ENCODE data around the gene ZCCHC24. TPM values are rescaled to one million over a fixed set of nuclear protein-coding genes. Genes with fewer than 3 reads are reported as not detected.
"Not testable (repeated sequence)": the region's sequence is repeated elsewhere in the genome, so short reads cannot be mapped to it uniquely, and the experiment has no call there.

ZCCHC24 gene
- total RNA-seq, 1 donor from 2014 or later = 57.0 TPM

DNA sequence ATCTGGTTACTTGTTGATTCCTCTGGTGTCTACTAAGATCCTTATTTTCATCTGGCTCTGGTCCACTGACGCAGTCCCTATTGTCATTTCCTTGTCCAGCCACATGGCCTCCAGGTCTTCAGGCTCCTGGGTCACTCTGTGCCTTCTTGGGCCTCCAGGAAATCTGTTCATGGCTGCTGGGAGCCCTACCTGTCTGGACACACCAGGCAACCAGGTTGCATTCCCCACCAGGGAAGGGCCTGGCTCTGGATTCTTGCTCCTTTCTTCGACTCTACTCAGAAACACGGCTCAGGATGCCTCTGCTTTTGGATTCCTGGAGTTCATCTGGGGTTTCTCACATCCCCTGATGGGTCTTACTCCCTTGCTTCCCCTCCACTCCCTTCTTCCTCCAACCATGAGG is 106.2 kb downstream of the ZCCHC24 start:
- H3K4me3 ChIP-seq = no peak overlapping the region
- H3K27ac ChIP-seq = no peak overlapping the region
- TF ChIP-seq, protein P1, sequence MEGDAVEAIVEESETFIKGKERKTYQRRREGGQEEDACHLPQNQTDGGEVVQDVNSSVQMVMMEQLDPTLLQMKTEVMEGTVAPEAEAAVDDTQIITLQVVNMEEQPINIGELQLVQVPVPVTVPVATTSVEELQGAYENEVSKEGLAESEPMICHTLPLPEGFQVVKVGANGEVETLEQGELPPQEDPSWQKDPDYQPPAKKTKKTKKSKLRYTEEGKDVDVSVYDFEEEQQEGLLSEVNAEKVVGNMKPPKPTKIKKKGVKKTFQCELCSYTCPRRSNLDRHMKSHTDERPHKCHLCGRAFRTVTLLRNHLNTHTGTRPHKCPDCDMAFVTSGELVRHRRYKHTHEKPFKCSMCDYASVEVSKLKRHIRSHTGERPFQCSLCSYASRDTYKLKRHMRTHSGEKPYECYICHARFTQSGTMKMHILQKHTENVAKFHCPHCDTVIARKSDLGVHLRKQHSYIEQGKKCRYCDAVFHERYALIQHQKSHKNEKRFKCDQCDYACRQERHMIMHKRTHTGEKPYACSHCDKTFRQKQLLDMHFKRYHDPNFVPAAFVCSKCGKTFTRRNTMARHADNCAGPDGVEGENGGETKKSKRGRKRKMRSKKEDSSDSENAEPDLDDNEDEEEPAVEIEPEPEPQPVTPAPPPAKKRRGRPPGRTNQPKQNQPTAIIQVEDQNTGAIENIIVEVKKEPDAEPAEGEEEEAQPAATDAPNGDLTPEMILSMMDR (IDR thresholded peaks at IDR 0.05) = no peak
- no peak for TF ChIP-seq POLR2A (IDR thresholded peaks at IDR 0.05)
- no peak for TF ChIP-seq POLR2AphosphoS5 (IDR thresholded peaks at IDR 0.05; ENCODE audit: insufficient read depth in 1 of 2, low read depth in 1 of 2)
- H3K36me3 ChIP-seq = no peaks in the 10 kb centered on the region
- intact Hi-C loops (cut with DNase I) = no loop called here
- no peaks in the 10 kb centered on the region for H3K27me3 ChIP-seq
- H3K4me1 ChIP-seq = peaks cover 8% of the 10 kb centered on the region
- no peaks in the 10 kb centered on the region for H3K9me3 ChIP-seq
- no peak for DNase-seq (ENCODE audit: extremely low spot score in 2 of 2)

DNA sequence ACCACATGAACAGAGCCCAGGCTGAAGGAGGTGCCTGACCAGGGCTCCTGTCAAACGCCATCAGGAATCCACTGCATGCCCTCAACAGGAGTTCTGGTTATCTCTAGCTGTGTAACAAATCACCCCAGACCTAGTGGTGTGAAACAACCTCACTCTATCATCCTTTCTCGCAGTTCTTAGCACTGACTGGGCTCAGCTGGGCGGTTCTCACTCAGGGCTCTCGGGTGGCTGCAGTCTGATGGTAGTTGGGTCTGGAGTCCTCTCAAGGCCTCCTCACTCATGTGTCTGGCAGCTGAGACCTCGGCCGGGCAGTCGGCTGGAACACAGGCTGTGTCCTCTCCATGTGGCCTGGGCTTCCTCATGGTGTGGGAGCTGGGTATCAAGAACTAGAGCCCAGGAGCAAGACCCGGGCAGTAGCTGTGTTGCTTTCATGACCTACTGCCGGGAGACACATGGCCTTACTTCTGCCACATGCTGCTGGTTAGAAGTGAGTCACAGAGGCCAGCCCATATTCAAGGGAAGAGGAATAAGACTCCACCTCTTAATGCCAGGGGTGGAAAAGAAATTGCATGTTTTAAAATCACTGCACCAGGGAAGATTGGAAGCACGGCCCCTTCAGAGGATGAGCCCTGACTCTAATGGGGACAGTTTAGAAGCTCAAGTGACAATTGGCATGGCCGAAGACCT is 107.5 kb downstream of the ZCCHC24 start:
- H3K4me3 ChIP-seq; intact Hi-C loops (cut with DNase I); H3K27ac ChIP-seq; H3K36me3 ChIP-seq; DNase-seq (ENCODE audit: extremely low spot score in 2 of 2); H3K9me3 ChIP-seq; H3K27me3 ChIP-seq; H3K4me1 ChIP-seq: not testable (repeated sequence)

DNA sequence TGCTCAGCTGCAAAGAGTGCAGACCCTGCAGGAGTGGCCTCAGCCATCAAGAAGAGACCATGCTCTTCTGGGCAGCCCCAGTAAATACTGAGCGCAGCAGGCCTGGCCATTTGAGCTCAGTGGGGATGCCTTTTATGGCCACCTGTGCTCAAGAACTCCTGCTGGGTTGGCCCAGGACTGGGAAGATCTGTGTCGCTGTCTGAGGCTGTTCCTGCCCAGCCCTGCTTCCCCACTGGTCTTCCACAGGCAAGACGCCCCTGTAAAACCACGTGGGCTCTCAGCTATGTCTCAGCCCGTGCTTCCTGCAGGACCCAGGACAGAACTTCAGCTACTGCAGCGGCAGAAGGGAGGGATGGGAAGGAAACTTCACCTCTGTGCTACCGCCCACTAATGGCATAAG is 108.7 kb downstream of the ZCCHC24 start:
- H3K27ac ChIP-seq = no peak overlapping the region
- TF ChIP-seq, protein P1 (IDR thresholded peaks at IDR 0.05) = no peak
- TF ChIP-seq POLR2A (IDR thresholded peaks at IDR 0.05) (no peak), POLR2AphosphoS5 (IDR thresholded peaks at IDR 0.05; ENCODE audit: insufficient read depth in 1 of 2, low read depth in 1 of 2) (no peak)
- H3K4me1 ChIP-seq = no peaks in the 10 kb centered on the region
- no peak for DNase-seq (ENCODE audit: extremely low spot score in 2 of 2)
- intact Hi-C loops (cut with DNase I) = no loop called here
- H3K4me3 ChIP-seq = no peak overlapping the region
- no peaks in the 10 kb centered on the region for H3K27me3 ChIP-seq
- H3K36me3 ChIP-seq = no peaks in the 10 kb centered on the region
- H3K9me3 ChIP-seq = no peaks in the 10 kb centered on the region

DNA sequence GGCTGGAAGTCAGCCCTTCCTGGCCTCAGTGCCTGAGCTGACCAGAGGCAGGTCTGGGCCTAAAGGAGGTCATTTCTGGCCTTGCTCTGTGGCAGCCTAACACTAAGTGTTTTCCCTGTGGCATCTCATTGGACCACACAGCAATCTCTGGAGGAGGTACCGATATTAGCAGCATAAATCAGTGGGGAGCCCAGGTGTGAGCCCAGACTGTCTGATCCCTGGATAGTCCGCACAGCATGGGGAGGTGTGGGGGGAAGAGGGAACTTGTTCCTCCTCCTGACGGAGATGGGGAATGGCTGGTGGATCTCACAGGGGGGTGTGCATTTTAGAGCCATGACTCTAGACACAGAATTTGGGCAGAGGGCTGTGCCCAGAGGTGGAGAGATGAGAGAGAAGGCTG is 109.1 kb downstream of the ZCCHC24 start:
- H3K4me1 ChIP-seq = no peaks in the 10 kb centered on the region
- H3K27me3 ChIP-seq = no peaks in the 10 kb centered on the region
- no peak overlapping the region for H3K27ac ChIP-seq
- intact Hi-C loops (cut with DNase I) = no loop called here
- no peaks in the 10 kb centered on the region for H3K36me3 ChIP-seq
- TF ChIP-seq POLR2AphosphoS5 (IDR thresholded peaks at IDR 0.05; ENCODE audit: insufficient read depth in 1 of 2, low read depth in 1 of 2) (no peak), POLR2A (IDR thresholded peaks at IDR 0.05) (no peak)
- TF ChIP-seq, protein P1 (IDR thresholded peaks at IDR 0.05) = no peak
- H3K9me3 ChIP-seq = no peaks in the 10 kb centered on the region
- DNase-seq (ENCODE audit: extremely low spot score in 2 of 2) = no peak
- H3K4me3 ChIP-seq = no peak overlapping the region

DNA sequence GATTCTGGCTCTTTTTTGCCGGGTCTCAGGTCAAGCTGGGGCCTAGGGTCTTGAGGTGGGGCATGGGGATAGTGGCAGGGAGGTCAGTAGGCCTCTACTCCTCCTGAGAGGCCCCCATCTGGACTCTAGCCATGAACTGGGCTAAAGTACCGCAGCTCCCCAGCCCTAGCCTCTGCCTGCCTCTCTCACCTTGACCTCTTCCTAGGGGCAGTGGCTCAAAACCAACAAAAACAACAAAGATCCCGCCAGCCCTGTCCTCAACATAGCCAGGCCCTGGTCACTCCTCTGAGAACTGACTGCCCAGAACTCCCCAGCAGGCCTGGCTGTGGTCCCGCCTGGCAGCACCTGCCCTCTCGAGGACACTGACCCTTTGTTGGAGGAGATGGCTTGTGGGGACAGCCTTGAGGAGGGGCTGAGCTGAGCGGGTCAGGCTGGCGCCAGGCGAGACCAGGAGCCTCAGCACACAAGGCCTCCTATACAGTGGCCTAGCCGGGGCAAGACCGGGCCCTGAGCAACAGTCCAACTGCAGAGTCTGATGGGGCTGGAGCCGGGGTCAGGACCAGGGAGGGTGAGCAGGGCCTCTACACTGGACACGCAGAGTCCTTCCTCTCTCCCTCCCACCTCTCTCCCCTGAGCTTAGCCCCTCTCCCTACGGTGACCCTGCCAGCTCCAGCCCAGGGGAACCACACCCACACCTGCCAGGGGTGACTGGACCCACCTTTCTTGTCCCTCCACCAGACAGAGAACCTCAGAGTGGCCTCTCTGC is 109.8 kb downstream of the ZCCHC24 start:
- Histone ChIP-seq H3K27ac (no peak overlapping the region), H3K9me3 (no peaks in the 10 kb centered on the region), H3K4me1 (no peaks in the 10 kb centered on the region), H3K4me3 (no peak overlapping the region), H3K36me3 (no peaks in the 10 kb centered on the region), H3K27me3 (no peaks in the 10 kb centered on the region)
- TF ChIP-seq POLR2AphosphoS5 (IDR thresholded peaks at IDR 0.05; ENCODE audit: insufficient read depth in 1 of 2, low read depth in 1 of 2) (no peak), POLR2A (IDR thresholded peaks at IDR 0.05) (no peak)
- TF ChIP-seq, protein P1 (IDR thresholded peaks at IDR 0.05) = no peak
- intact Hi-C loops (cut with DNase I) = no loop called here
- no peak for DNase-seq (ENCODE audit: extremely low spot score in 2 of 2)
